Measurements from ENCODE around the gene NFKBIE.

The NFKBIE gene

GRCh38 chr6:44298055-44298803, 32.9 kb upstream of the NFKBIE start:
- Histone ChIP-seq H3K27me3 (ENCODE audit: control insufficient read depth in 5 of 5, insufficient read depth in 4 of 5, low read length in 5 of 5) (peaks cover 27 to 35% (median 33%) of the 10 kb centered on the region in 5 donors), H3K9me3 (ENCODE audit: control insufficient read depth in 5 of 5, low read length in 5 of 5) (no peaks in the 10 kb centered on the region), H3K27ac (ENCODE audit: low read depth, low read length) (no peak overlapping the region), H3K36me3 (ENCODE audit: control insufficient read depth in 5 of 5, insufficient read depth in 5 of 5, low read length in 5 of 5) (peaks cover 0 to 32% (median 32%) of the 10 kb centered on the region in 5 donors), H3K4me1 (ENCODE audit: control insufficient read depth in 5 of 5, insufficient read depth in 5 of 5, low read length in 5 of 5) (peaks cover 1 to 16% (median 13%) of the 10 kb centered on the region in 5 donors), H3K4me3 (ENCODE audit: low read depth in 1 of 5, low read length in 5 of 5) (peak overlapping the region in 3 of 5 donors; percentile 52 to 65 (median 58)), H3K9ac (ENCODE audit: low read length in 5 of 5) (no peak overlapping the region)

DNA sequence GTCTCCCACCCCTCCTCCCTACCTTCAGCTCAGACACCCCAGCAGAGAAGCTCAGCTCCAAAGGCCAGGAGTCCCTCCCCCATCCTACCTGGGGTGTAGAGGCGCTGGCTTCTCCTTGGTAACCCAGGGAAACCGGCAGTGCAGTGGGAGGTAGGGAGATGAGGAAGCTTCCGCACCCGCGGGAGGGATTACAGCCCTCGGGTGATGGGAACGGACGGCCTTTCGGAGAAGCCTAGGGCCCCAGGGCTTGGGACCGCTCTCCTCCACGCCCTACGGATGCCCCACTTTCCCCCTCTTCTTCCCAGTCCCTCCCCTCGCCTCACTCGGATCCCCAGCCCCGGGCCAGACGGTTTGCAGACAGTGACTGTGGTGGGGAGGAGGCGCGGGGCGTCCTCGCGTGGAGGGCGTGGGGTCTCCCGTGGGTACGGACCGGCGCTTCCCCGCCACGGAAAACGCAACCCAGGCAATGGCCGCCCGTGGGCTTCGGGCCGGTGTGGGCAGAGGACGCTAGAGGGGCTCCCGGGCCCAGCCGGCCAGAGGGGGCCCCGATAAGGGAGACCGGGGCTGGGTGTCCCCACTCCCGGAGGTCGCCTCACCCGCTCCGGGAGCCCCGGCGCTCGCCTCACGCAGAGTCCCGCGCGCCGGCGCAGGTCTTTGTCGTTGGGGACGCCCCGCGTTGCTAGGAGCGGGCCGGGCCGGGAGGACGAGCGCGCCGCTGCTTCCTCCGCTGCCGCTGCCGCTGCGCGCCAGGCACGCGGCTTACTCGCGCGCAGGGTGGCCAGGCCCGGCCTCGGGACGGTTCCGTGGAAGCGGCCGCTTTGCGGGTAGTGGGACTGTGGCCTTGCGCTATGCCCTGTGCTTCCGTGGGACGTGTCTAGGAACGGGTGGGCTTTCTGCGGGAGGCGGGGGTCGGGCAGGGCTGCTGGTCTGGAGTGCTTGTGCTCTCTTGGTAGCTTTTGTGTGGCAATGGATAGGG, 32.0 kb upstream of the NFKBIE start:
- Histone ChIP-seq H3K9me3 (ENCODE audit: control insufficient read depth in 5 of 5, low read length in 5 of 5) (no peaks in the 10 kb centered on the region), H3K36me3 (ENCODE audit: control insufficient read depth in 5 of 5, insufficient read depth in 5 of 5, low read length in 5 of 5) (peaks cover 0 to 23% (median 23%) of the 10 kb centered on the region in 5 donors), H3K4me1 (ENCODE audit: control insufficient read depth in 5 of 5, insufficient read depth in 5 of 5, low read length in 5 of 5) (peaks cover 1 to 16% (median 13%) of the 10 kb centered on the region in 5 donors), H3K4me3 (ENCODE audit: low read depth in 1 of 5, low read length in 5 of 5) (peak overlapping the region in 4 of 5 donors; percentile 36 to 65 (median 55)), H3K27ac (ENCODE audit: low read depth, low read length) (no peak overlapping the region), H3K27me3 (ENCODE audit: control insufficient read depth in 5 of 5, insufficient read depth in 4 of 5, low read length in 5 of 5) (peaks cover 27 to 42% (median 39%) of the 10 kb centered on the region in 5 donors), H3K9ac (ENCODE audit: low read length in 5 of 5) (peak overlapping the region in 1 of 5 donors; percentile 30)

GRCh38 chr6:44294832-44295791, 29.8 kb upstream of the NFKBIE start:
- Histone ChIP-seq H3K9ac (ENCODE audit: low read length in 5 of 5) (no peak overlapping the region), H3K27me3 (ENCODE audit: control insufficient read depth in 5 of 5, insufficient read depth in 4 of 5, low read length in 5 of 5) (peaks cover 41 to 63% (median 58%) of the 10 kb centered on the region in 5 donors), H3K36me3 (ENCODE audit: control insufficient read depth in 5 of 5, insufficient read depth in 5 of 5, low read length in 5 of 5) (peaks cover 0 to 1% (median under 1%) of the 10 kb centered on the region in 5 donors), H3K4me3 (ENCODE audit: low read depth in 1 of 5, low read length in 5 of 5) (no peak overlapping the region), H3K27ac (ENCODE audit: low read depth, low read length) (no peak overlapping the region), H3K4me1 (ENCODE audit: control insufficient read depth in 5 of 5, insufficient read depth in 5 of 5, low read length in 5 of 5) (peaks cover 1 to 16% (median 13%) of the 10 kb centered on the region in 5 donors), H3K9me3 (ENCODE audit: control insufficient read depth in 5 of 5, low read length in 5 of 5) (no peaks in the 10 kb centered on the region)

- H3K27me3 ChIP-seq (ENCODE audit: control insufficient read depth in 5 of 5, insufficient read depth in 4 of 5, low read length in 5 of 5) = peaks cover 49 to 73% (median 69%) of the 10 kb centered on the region in 5 donors
- no peaks in the 10 kb centered on the region for H3K9me3 ChIP-seq (ENCODE audit: control insufficient read depth in 5 of 5, low read length in 5 of 5)
- no peak overlapping the region for H3K4me3 ChIP-seq (ENCODE audit: low read depth in 1 of 5, low read length in 5 of 5)
- no peaks in the 10 kb centered on the region for H3K36me3 ChIP-seq (ENCODE audit: control insufficient read depth in 5 of 5, insufficient read depth in 5 of 5, low read length in 5 of 5)
- no peak overlapping the region for H3K9ac ChIP-seq (ENCODE audit: low read length in 5 of 5)
- H3K27ac ChIP-seq (ENCODE audit: low read depth, low read length) = no peak overlapping the region
- peaks cover 0 to 12% (median 10%) of the 10 kb centered on the region in 5 donors for H3K4me1 ChIP-seq (ENCODE audit: control insufficient read depth in 5 of 5, insufficient read depth in 5 of 5, low read length in 5 of 5)
Observed at GRCh38 chr6:44292661-44293365, 27.5 kb upstream of the NFKBIE start.

GRCh38 chr6:44291841-44292240, 26.5 kb upstream of the NFKBIE start:
- no peak overlapping the region for H3K4me3 ChIP-seq (ENCODE audit: low read depth in 1 of 5, low read length in 5 of 5)
- H3K4me1 ChIP-seq (ENCODE audit: control insufficient read depth in 5 of 5, insufficient read depth in 5 of 5, low read length in 5 of 5) = peaks cover 0 to 2% (median under 1%) of the 10 kb centered on the region in 5 donors
- peaks cover 50 to 77% (median 70%) of the 10 kb centered on the region in 5 donors for H3K27me3 ChIP-seq (ENCODE audit: control insufficient read depth in 5 of 5, insufficient read depth in 4 of 5, low read length in 5 of 5)
- no peaks in the 10 kb centered on the region for H3K9me3 ChIP-seq (ENCODE audit: control insufficient read depth in 5 of 5, low read length in 5 of 5)
- H3K27ac ChIP-seq (ENCODE audit: low read depth, low read length) = no peak overlapping the region
- H3K36me3 ChIP-seq (ENCODE audit: control insufficient read depth in 5 of 5, insufficient read depth in 5 of 5, low read length in 5 of 5) = no peaks in the 10 kb centered on the region
- H3K9ac ChIP-seq (ENCODE audit: low read length in 5 of 5) = no peak overlapping the region

DNA sequence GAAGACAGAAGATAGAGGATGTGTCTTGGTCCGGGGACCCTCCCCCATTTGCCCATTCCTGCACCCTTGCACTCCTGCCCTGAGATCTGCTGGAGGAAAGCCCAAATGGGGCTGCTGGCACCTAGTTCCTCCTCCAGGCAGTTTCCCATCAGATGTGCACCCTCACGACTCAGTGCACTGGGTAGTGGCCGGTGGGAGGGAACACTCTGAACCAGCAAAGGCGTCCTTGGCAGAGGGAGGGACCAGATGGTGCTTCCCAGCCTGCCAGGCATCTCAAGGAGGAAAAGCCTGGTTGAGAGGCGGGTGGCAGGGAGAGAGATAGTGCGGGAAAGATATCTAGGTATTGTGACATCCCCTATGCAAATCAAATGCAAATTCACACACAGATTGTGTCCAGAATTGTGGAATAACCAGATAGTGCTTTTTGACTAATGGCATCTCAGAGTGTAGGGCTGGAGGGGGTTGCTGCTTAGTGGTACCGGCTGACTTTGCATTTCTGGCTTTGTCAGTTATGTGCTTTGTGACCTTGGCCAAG, 24.4 kb upstream of the NFKBIE start:
- Histone ChIP-seq H3K9ac (ENCODE audit: low read length in 5 of 5) (no peak overlapping the region), H3K4me3 (ENCODE audit: low read depth in 1 of 5, low read length in 5 of 5) (no peak overlapping the region), H3K4me1 (ENCODE audit: control insufficient read depth in 5 of 5, insufficient read depth in 5 of 5, low read length in 5 of 5) (no peaks in the 10 kb centered on the region), H3K27me3 (ENCODE audit: control insufficient read depth in 5 of 5, insufficient read depth in 4 of 5, low read length in 5 of 5) (peaks cover 31 to 64% (median 56%) of the 10 kb centered on the region in 5 donors), H3K36me3 (ENCODE audit: control insufficient read depth in 5 of 5, insufficient read depth in 5 of 5, low read length in 5 of 5) (no peaks in the 10 kb centered on the region), H3K9me3 (ENCODE audit: control insufficient read depth in 5 of 5, low read length in 5 of 5) (no peaks in the 10 kb centered on the region), H3K27ac (ENCODE audit: low read depth, low read length) (no peak overlapping the region)

DNA sequence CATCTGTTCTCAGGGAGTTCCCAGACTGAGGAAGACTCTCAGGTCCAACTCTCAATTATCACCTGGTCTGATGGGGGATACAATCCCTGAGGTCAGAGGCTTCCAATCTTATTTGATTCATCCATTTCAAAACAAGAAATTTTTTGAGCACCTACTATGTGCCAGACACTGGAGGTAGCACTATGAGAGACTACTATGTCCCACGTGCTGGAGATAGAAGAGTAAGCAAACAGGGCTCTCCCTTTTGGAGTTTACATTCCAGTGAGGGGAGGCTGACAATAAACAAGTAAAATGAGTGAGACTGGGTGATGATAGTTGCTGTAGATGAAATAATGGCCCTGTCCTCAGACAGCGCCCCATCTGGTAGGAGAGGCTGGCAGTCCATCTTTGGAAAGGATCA, 21.4 kb upstream of the NFKBIE start:
- no peak overlapping the region for H3K27ac ChIP-seq (ENCODE audit: low read depth, low read length)
- H3K27me3 ChIP-seq (ENCODE audit: control insufficient read depth in 5 of 5, insufficient read depth in 4 of 5, low read length in 5 of 5) = peaks cover 28 to 47% (median 40%) of the 10 kb centered on the region in 5 donors
- H3K4me3 ChIP-seq (ENCODE audit: low read depth in 1 of 5, low read length in 5 of 5) = no peak overlapping the region
- H3K36me3 ChIP-seq (ENCODE audit: control insufficient read depth in 5 of 5, insufficient read depth in 5 of 5, low read length in 5 of 5) = no peaks in the 10 kb centered on the region
- no peaks in the 10 kb centered on the region for H3K4me1 ChIP-seq (ENCODE audit: control insufficient read depth in 5 of 5, insufficient read depth in 5 of 5, low read length in 5 of 5)
- H3K9ac ChIP-seq (ENCODE audit: low read length in 5 of 5) = no peak overlapping the region
- H3K9me3 ChIP-seq (ENCODE audit: control insufficient read depth in 5 of 5, low read length in 5 of 5) = no peaks in the 10 kb centered on the region

GRCh38 chr6:44286285-44286565, 20.9 kb upstream of the NFKBIE start:
- Histone ChIP-seq H3K27me3 (ENCODE audit: control insufficient read depth in 5 of 5, insufficient read depth in 4 of 5, low read length in 5 of 5) (peaks cover 28 to 43% (median 35%) of the 10 kb centered on the region in 5 donors), H3K4me3 (ENCODE audit: low read depth in 1 of 5, low read length in 5 of 5) (no peak overlapping the region), H3K9me3 (ENCODE audit: control insufficient read depth in 5 of 5, low read length in 5 of 5) (no peaks in the 10 kb centered on the region), H3K36me3 (ENCODE audit: control insufficient read depth in 5 of 5, insufficient read depth in 5 of 5, low read length in 5 of 5) (no peaks in the 10 kb centered on the region), H3K4me1 (ENCODE audit: control insufficient read depth in 5 of 5, insufficient read depth in 5 of 5, low read length in 5 of 5) (no peaks in the 10 kb centered on the region), H3K9ac (ENCODE audit: low read length in 5 of 5) (no peak overlapping the region), H3K27ac (ENCODE audit: low read depth, low read length) (no peak overlapping the region)

Measured in subcutaneous abdominal adipose tissue (tissue), 5 donors.